ENCODE results near the gene UVSSA.
"Not testable (repeated sequence)": the region's sequence is repeated elsewhere in the genome, so short reads cannot be mapped to it uniquely, and the experiment has no call there.

UVSSA gene

DNA sequence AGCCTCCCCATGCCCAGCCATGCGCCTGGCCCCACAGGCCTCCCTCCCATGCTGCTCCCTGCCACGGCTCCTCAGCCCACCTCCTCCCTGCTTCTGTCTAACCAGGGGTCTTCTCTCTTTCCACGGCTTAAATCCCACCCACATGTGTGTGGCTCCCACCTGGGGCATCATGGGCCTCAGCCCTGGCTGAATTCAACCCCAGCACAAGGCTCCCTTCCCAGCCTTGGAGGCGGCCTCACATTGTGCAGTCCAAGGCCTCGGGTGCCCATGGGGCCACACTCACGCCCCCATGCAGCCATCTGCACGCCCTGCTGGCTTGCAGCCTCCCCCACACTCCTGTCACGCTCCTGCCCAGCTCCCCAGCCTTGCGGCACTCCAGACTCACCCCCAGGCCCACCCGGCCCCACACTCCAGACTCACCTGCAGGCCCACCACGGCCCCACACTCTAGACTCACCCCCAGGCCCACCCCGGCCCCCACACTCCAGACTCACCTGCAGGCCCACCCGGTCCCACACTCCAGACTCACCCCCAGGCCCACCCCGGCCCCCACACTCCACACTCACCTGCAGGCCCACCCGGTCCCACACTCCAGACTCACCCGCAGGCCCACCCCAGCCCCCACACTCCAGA, 30.4 kb upstream of the UVSSA start:
- DNase-seq: no peak

- no peak for DNase-seq
Observed at GRCh38 chr4:1317177-1318045, 29.6 kb upstream of the UVSSA start.

DNA sequence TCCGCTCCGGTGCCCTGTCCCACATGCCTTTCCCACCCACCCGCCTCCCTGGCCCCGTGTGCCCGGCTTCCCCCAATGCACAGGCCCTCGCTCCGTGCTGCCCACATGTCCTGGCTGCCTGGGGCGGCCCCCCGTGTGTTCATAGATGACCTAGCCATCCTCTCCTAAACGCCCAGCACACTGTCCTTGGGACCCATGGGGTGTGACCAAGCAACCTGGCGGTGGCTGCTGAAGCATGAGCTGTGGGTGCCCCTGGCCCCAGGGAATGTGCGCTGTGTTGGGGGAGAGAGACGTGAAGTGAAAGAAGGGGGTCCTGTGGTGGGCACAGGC, 29.0 kb upstream of the UVSSA start:
- no peak for DNase-seq

GRCh38 chr4:1318488-1319213, 28.4 kb upstream of the UVSSA start:
- peak in 1 of 2 experiments; percentile 23 for DNase-seq

- DNase-seq: no peak
Observed at GRCh38 chr4:1321486-1321885, 25.5 kb upstream of the UVSSA start.

DNA sequence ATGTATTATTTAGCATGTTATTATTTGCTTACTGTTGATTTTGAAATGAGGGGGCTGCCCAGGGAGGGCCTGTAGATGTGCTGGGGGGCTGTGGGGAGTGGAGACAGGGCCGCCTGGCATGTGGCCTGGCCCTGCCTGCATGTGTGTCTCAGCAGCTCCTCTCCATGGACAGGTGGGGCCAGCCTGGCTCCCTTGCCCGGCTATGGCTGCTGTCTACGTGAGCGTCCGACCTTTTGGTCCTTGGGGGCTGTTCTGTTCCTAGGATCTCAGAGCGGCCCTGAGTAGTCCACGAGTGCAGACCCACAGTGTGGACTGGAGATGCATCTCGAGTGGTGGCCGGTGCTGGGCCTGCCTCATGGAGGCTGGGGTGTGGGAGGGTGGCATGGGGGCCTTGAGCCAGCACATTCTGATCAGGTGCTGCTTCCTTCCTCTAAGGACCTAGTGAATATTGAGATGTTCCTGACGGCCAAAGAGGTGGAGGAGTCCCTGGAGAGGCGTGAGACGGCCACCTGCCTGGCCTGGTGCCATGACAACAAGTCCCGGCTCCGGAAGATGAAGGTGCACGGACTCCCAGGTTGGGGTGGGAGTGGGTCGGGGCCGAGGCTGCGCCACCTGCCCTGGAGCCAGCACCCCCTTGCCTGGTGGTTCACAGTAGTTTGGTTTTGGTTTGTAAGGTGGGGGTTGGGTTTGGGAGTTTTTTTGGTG, 24.9 kb upstream of the UVSSA start:
- no peak for DNase-seq

GRCh38 chr4:1323280-1323634, 23.8 kb upstream of the UVSSA start:
- DNase-seq: no peak

GRCh38 chr4:1323635-1324442, 23.2 kb upstream of the UVSSA start:
- no peak for DNase-seq

GRCh38 chr4:1324443-1325175, 22.4 kb upstream of the UVSSA start:
- not testable (repeated sequence) for DNase-seq

GRCh38 chr4:1325176-1325480, 21.9 kb upstream of the UVSSA start:
- no peak for DNase-seq

DNA sequence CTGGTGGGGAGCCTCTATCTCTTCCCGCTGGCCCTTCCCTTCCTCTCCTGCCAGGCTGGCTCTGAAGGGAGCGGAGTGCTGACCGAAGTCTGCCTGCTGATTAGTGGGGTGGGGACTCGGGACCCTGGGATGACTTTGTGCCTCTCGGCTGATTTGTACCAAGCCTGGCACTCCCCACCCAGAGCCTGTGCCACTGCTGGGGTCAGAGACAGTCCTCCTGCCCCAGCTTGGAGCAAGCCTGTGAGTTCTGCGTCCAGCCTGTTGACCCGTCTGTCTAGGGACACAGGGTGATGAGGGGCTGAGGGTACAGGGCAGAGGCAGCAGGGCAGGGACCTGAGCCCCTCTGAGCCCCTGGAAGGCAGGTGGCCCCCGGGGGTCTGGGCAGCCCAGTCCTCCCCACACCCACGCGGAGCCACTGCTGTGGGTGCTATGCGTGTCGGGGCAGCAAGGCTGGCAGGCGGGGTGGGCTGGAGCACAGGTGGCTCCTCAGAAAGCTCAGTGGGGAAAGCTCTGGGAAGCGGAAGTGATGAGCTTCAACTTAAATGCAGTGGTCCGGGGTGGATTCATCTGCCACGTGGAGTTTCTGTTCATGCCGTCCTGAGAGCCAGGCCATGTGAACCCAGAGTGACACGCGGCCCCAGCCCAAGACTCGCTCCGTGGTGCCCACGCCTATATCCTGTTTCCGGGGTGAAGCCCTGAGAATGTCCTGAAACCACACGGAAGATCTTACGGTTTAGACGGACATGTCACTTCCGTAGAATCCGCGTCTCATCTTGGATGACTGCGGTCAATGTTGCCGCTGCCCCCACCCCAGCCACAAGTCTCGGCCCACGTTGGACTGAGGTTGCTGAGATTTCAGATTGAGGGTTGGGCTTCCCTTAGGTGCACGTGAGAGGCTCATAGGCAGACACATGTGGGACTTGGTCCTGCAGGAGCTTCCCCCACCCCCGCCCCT, 21.1 kb upstream of the UVSSA start:
- DNase-seq: no peak

- DNase-seq: no peak
Observed at GRCh38 chr4:1326751-1327525, 20.1 kb upstream of the UVSSA start.

GRCh38 chr4:1327526-1328266, 19.3 kb upstream of the UVSSA start:
- DNase-seq: no peak

GRCh38 chr4:1328267-1329155, 18.5 kb upstream of the UVSSA start:
- DNase-seq: no peak

DNA sequence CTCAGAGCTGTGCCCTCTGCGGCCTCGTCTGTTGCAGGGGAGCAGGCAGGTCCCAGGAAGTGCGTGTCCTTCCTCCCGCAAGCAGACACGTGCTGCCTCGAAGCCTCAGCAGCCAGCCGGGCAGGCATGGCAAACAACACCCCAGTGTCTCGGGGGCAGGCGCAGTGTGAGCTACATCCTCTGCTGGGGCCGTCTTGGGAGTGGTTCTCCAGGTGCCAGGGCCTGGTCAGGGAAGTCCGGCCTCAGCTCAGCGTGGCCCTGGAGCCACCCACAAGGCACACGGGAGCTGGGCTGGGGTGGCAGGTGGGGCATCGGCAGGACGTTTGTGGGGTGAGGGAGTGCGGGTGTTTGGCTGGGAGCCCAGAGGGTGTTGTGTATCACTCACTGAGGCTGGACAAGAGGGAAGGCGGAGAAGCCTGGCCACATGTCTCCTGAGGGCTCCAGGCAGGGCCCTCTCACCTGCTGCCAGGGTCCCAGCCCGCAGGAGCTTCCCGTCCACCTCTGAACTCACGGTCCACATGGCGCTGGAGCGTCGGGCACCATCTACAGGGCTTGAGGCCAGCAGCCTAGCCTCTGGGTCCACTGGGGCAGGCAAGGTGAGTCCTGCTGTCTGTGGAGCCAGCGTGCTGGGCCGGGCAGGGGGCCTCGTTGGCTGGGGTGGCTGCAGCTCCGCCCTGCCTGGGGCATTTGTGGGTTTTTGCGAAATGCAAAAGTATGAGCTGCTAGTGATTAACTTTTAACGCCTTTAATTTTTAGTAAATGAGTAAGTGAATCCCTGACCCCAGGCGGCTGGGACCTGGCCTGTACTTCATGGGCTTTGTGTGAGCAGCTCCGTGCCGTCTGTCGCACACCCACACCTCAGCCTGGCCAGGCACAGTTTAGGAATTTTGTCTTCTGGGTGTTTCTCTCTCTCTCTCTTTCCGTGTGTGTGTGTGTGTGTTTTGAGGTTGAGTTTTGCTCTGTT, 17.3 kb upstream of the UVSSA start:
- no peak for DNase-seq

DNA sequence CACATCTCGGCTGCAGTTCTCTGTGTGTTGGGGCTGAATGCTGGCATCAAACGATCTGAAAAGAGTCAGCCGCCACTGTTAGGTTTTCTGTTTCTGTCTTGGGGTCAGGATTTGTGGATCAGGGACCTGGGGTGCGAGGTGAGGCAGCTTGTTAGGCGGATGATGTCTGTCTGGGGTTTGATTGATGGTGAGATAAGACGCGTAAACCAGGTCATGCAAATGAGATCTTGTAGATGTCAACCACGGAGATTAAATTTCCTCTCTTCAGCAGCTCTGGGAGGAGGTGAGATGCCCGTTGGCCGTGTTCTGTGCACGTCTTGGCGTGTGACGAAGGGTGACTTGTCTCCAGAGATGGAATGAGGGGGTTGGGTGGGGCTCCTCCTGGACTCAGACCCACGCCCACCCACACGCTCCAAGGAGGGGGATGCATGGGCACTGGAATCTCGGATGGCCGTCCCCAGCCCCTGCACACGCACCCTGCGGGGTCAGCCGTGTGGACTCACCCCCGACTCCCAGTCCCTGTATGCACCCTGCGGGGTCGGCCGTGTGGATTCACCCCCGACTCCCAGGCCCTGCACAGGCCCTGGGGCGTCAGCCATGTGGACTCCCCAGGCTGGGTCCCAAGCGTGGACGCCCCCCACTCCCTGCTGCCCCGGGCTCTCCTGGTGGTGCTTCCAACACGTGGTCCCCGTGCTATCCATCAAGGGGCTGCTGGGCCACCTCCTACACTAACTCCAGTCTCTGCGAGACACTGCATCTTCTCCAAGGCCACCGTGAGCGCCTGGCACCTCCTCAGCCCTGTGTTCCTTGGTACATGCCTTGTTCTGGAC, 16.0 kb upstream of the UVSSA start:
- peak; percentile 36 to 53 for DNase-seq

All from stimulated activated CD4-positive, alpha-beta T cell treated with anti-CD3 and anti-CD28 coated beads, Interleukin-4, amount 100 ng/mL, for 4 hours (primary cell).